Measurements from ENCODE around the gene ADCK2.

- TF ChIP-seq, protein P1, sequence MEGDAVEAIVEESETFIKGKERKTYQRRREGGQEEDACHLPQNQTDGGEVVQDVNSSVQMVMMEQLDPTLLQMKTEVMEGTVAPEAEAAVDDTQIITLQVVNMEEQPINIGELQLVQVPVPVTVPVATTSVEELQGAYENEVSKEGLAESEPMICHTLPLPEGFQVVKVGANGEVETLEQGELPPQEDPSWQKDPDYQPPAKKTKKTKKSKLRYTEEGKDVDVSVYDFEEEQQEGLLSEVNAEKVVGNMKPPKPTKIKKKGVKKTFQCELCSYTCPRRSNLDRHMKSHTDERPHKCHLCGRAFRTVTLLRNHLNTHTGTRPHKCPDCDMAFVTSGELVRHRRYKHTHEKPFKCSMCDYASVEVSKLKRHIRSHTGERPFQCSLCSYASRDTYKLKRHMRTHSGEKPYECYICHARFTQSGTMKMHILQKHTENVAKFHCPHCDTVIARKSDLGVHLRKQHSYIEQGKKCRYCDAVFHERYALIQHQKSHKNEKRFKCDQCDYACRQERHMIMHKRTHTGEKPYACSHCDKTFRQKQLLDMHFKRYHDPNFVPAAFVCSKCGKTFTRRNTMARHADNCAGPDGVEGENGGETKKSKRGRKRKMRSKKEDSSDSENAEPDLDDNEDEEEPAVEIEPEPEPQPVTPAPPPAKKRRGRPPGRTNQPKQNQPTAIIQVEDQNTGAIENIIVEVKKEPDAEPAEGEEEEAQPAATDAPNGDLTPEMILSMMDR (conservative IDR thresholded peaks at IDR 0.05) = no peak
- TF ChIP-seq ZFX (IDR thresholded peaks at IDR 0.05) = no peak
These were observed 18.8 kb downstream of the ADCK2 start for GRCh38 chr7:140691376-140692045.

All from C4-2B (cell line).